ENCODE data around the gene WDR11. TPM values are rescaled to one million over a fixed set of nuclear protein-coding genes. Genes with fewer than 3 reads are reported as not detected.

WDR11 gene
- total RNA-seq, 2 donors from 2014 or later = 39.8 to 55.7 TPM

- no peak overlapping the region for H3K27ac ChIP-seq
- no peaks in the 10 kb centered on the region for H3K4me1 ChIP-seq (replicated peaks)
- H3K9me3 ChIP-seq = no peaks in the 10 kb centered on the region
- TF ChIP-seq CTCF (IDR thresholded peaks at IDR 0.05) = no peak
- no peak for TF ChIP-seq POLR2AphosphoS5 (IDR thresholded peaks at IDR 0.05)
- no peak for TF ChIP-seq POLR2A (IDR thresholded peaks at IDR 0.05)
- intact Hi-C loops (cut with DNase I) = no loop called here
- no peaks in the 10 kb centered on the region for H3K27me3 ChIP-seq (replicated peaks; ENCODE audit: insufficient read depth)
- no peak for DNase-seq (ENCODE audit: low spot score)
- H3K4me3 ChIP-seq = no peak overlapping the region
- WGBS = 93% methylated on average over 3 of the region's 3 CpGs
- no peaks in the 10 kb centered on the region for H3K36me3 ChIP-seq
Measured at GRCh38 chr10:120828763-120829319, 22.3 kb upstream of the WDR11 start.

GRCh38 chr10:120832106-120832505, 19.1 kb upstream of the WDR11 start:
- TF ChIP-seq POLR2A (IDR thresholded peaks at IDR 0.05) = no peak
- TF ChIP-seq CTCF (IDR thresholded peaks at IDR 0.05) = no peak
- no peak for TF ChIP-seq POLR2AphosphoS5 (IDR thresholded peaks at IDR 0.05)
- Histone ChIP-seq H3K36me3 (no peaks in the 10 kb centered on the region), H3K27ac (no peak overlapping the region), H3K4me3 (no peak overlapping the region), H3K4me1 (replicated peaks) (no peaks in the 10 kb centered on the region), H3K9me3 (no peaks in the 10 kb centered on the region), H3K27me3 (replicated peaks; ENCODE audit: insufficient read depth) (no peaks in the 10 kb centered on the region)
- intact Hi-C loops (cut with DNase I) = no loop called here
- DNase-seq (ENCODE audit: low spot score) = no peak
- 88% methylated on average over 9 of the region's 9 CpGs for WGBS

GRCh38 chr10:120833222-120833928, 17.8 kb upstream of the WDR11 start:
- no peak overlapping the region for H3K4me3 ChIP-seq
- TF ChIP-seq CTCF (IDR thresholded peaks at IDR 0.05) (no peak), POLR2A (IDR thresholded peaks at IDR 0.05) (no peak)
- H3K36me3 ChIP-seq = no peaks in the 10 kb centered on the region
- no peak for DNase-seq (ENCODE audit: low spot score)
- no peaks in the 10 kb centered on the region for H3K27me3 ChIP-seq (replicated peaks; ENCODE audit: insufficient read depth)
- 78% methylated on average over 6 of the region's 6 CpGs for WGBS
- no peaks in the 10 kb centered on the region for H3K9me3 ChIP-seq
- no peak overlapping the region for H3K27ac ChIP-seq
- no peaks in the 10 kb centered on the region for H3K4me1 ChIP-seq (replicated peaks)
- intact Hi-C loops (cut with DNase I) = no loop called here

- Histone ChIP-seq H3K4me1 (replicated peaks) (no peaks in the 10 kb centered on the region), H3K27me3 (replicated peaks; ENCODE audit: insufficient read depth) (no peaks in the 10 kb centered on the region), H3K4me3 (no peak overlapping the region), H3K36me3 (no peaks in the 10 kb centered on the region), H3K9me3 (no peaks in the 10 kb centered on the region), H3K27ac (no peak overlapping the region)
- intact Hi-C loops (cut with DNase I) = no loop called here
- DNase-seq (ENCODE audit: low spot score) = no peak
- TF ChIP-seq POLR2A (IDR thresholded peaks at IDR 0.05) = no peak
- TF ChIP-seq POLR2AphosphoS5 (IDR thresholded peaks at IDR 0.05) = no peak
- no peak for TF ChIP-seq CTCF (IDR thresholded peaks at IDR 0.05)
- WGBS = 87% methylated on average over 2 of the region's 2 CpGs
Measured at GRCh38 chr10:120835603-120836002, 15.6 kb upstream of the WDR11 start.

GRCh38 chr10:120838941-120839340, 12.2 kb upstream of the WDR11 start:
- intact Hi-C loops (cut with DNase I) = no loop called here
- H3K27me3 ChIP-seq (replicated peaks; ENCODE audit: insufficient read depth) = no peaks in the 10 kb centered on the region
- no peak overlapping the region for H3K4me3 ChIP-seq
- H3K4me1 ChIP-seq (replicated peaks) = no peaks in the 10 kb centered on the region
- no peak for DNase-seq (ENCODE audit: low spot score)
- TF ChIP-seq POLR2AphosphoS5 (IDR thresholded peaks at IDR 0.05) = no peak
- no peak for TF ChIP-seq POLR2A (IDR thresholded peaks at IDR 0.05)
- no peak for TF ChIP-seq CTCF (IDR thresholded peaks at IDR 0.05)
- H3K27ac ChIP-seq = no peak overlapping the region
- H3K9me3 ChIP-seq = no peaks in the 10 kb centered on the region
- H3K36me3 ChIP-seq = no peaks in the 10 kb centered on the region
- WGBS = 70% methylated on average over 3 of the region's 3 CpGs

Data from prostate gland (tissue), 2 donors.